Astrocyte (in vitro differentiated cells and primary cell): Measurements from ENCODE around the gene CNN3.

ENCODE experiments used
- CTCF ChIP-seq: IDR thresholded peaks from 2 replicates; pipeline ENCODE4 v1.5.1; 2011; ENCODE audit warnings: low read depth, mild to moderate bottlenecking, inconsistent platforms, low read length, moderate library complexity; ENCODE audit not compliant: insufficient read depth
- EZH2 ChIP-seq: IDR thresholded peaks from 2 replicates; pipeline ENCODE4 v1.6.1; 2012; ENCODE audit warnings: mild to moderate bottlenecking, low read length, inconsistent platforms; ENCODE audit not compliant: insufficient read depth

GRCh38 chr1:94907136-94907535, 19.8 kb downstream of the CNN3 start:
- TF ChIP-seq CTCF (no peak), EZH2 (no peak)
